GM23338 (cell line): ENCODE measurements around the gene MYO15B. TPM values are rescaled to one million over a fixed set of nuclear protein-coding genes. Genes with fewer than 3 reads are reported as not detected.

ENCODE experiments used
- ATAC-seq: fragments of 200-7000 bp; cut with Tn5 transposase; 3 replicates; pipeline ENCODE4 v1.9.1; 2020
- DNase-seq: peaks from one replicate; pipeline ENCODE4 v3.0.0-alpha.2; 2015; ENCODE audit warnings: low spot score
- H2AFZ ChIP-seq: fragments of 200-600 bp; sonication (generic); 2 replicates; pipeline ENCODE4 v1.8.0; 2016; ENCODE audit warnings: antibody characterized with exemption, mild to moderate bottlenecking, moderate library complexity
- H3F3A ChIP-seq: fragments of 200-600 bp; sonication (generic); replicated peaks from 2 replicates; pipeline ENCODE4 v1.8.0; 2017; ENCODE audit warnings: antibody characterized with exemption, mixed run types, low read depth
- H3K27ac ChIP-seq: fragments of 200-600 bp; sonication (generic); 2 replicates; pipeline ENCODE4 v1.6.1; 2016; ENCODE audit warnings: low read depth
- H3K27me3 ChIP-seq: fragments of 200-600 bp; sonication (generic); 2 replicates; pipeline ENCODE4 v1.8.0; 2016; ENCODE audit warnings: mild to moderate bottlenecking, mixed run types, moderate library complexity; ENCODE audit not compliant: insufficient read depth
- H3K36me3 ChIP-seq: fragments of 200-600 bp; sonication (generic); 2 replicates; pipeline ENCODE4 v1.8.0; 2016; ENCODE audit warnings: mild to moderate bottlenecking; ENCODE audit not compliant: insufficient read depth
- H3K4me1 ChIP-seq: fragments of 200-600 bp; sonication (generic); 2 replicates; pipeline ENCODE4 v1.8.0; 2016; ENCODE audit warnings: mild to moderate bottlenecking, moderate library complexity; ENCODE audit not compliant: insufficient read depth
- H3K4me2 ChIP-seq: fragments of 200-600 bp; sonication (generic); 2 replicates; pipeline ENCODE4 v1.7.1; 2017; ENCODE audit warnings: mixed run types
- H3K4me3 ChIP-seq: fragments of 200-600 bp; sonication (generic); 2 replicates; pipeline ENCODE4 v1.6.1; 2016; ENCODE audit warnings: mixed run types
- H3K79me2 ChIP-seq: fragments of 200-600 bp; sonication (generic); replicated peaks from 2 replicates; pipeline ENCODE4 v1.8.0; 2017; ENCODE audit warnings: mild to moderate bottlenecking; ENCODE audit not compliant: insufficient read depth
- H3K9me2 ChIP-seq: fragments of 200-600 bp; sonication (generic); 2 replicates; pipeline ENCODE4 v1.8.0; 2017; ENCODE audit not compliant: insufficient read depth
- H4K20me1 ChIP-seq: fragments of 200-600 bp; sonication (generic); replicated peaks from 2 replicates; pipeline ENCODE4 v1.8.0; 2017; ENCODE audit warnings: mild to moderate bottlenecking; ENCODE audit not compliant: insufficient read depth
- H3K27ac Mint-ChIP-seq: 2 replicates; pipeline ENCODE4 v1.8.0; 2020; ENCODE audit warnings: inconsistent platforms, mild to moderate bottlenecking, moderate library complexity, mixed read lengths
- H3K27me3 Mint-ChIP-seq: 3 replicates; pipeline ENCODE4 v1.8.0; 2022; ENCODE audit warnings: low read depth, mild to moderate bottlenecking, moderate library complexity, mixed read lengths, inconsistent platforms; ENCODE audit not compliant: insufficient read depth, poor library complexity
- H3K36me3 Mint-ChIP-seq: 3 replicates; pipeline ENCODE4 v1.8.0; 2021; ENCODE audit warnings: low read depth, mild to moderate bottlenecking, inconsistent platforms, moderate library complexity, mixed read lengths
- H3K4me1 Mint-ChIP-seq: 3 replicates; pipeline ENCODE4 v1.8.0; 2020; ENCODE audit warnings: mild to moderate bottlenecking, inconsistent platforms, mixed read lengths
- H3K4me3 Mint-ChIP-seq: 3 replicates; pipeline ENCODE4 v1.8.0; 2021; ENCODE audit warnings: moderate library complexity, mild to moderate bottlenecking, inconsistent platforms, mixed read lengths
- H3K9me3 Mint-ChIP-seq: 3 replicates; pipeline ENCODE4 v1.8.0; 2020; ENCODE audit warnings: moderate library complexity, mild to moderate bottlenecking, inconsistent platforms, mixed read lengths
- POLR2AphosphoS5 ChIP-seq: IDR thresholded peaks from 2 replicates; pipeline ENCODE4 v1.6.1; 2016; ENCODE audit warnings: antibody characterized with exemption, low read depth
- polyA plus RNA-seq: library from polyadenylated mRNA; unstranded; fragments of >200 nt; fragmentation: Nextera tagmentation; extraction: Ambion mirVana; gene quantifications from 2 replicates; pipeline ENCODE4 v1.2.1, GENCODE V29; 2016
- total RNA-seq: library from RNA; depleted of rRNA; stranded (reverse); fragments of >200 nt; shearing (Covaris generic); gene quantifications from 2 replicates; pipeline ENCODE4 v1.2.3, GENCODE V29; 2014
- TF ChIP-seq, protein P1 (sequence below): IDR thresholded peaks from one replicate; pipeline ENCODE4 v1.6.1; 2018; ENCODE audit warnings: antibody characterized with exemption; ENCODE audit not compliant: unreplicated experiment
- TF ChIP-seq, protein P2 (sequence below): IDR thresholded peaks from 2 replicates; pipeline ENCODE4 v1.6.1; 2016; ENCODE audit warnings: antibody characterized with exemption
- TF ChIP-seq, protein P3 (sequence below): fragments of 250-450 bp; sonication (Bioruptor Pico); IDR thresholded peaks from 2 replicates; pipeline ENCODE4 v1.5.0; 2020; ENCODE audit warnings: mild to moderate bottlenecking, moderate library complexity

MYO15B gene
- total and polyA plus RNA-seq, 2 experiments from 2014 or later, result 6.6 to 12.4 TPM

DNA sequence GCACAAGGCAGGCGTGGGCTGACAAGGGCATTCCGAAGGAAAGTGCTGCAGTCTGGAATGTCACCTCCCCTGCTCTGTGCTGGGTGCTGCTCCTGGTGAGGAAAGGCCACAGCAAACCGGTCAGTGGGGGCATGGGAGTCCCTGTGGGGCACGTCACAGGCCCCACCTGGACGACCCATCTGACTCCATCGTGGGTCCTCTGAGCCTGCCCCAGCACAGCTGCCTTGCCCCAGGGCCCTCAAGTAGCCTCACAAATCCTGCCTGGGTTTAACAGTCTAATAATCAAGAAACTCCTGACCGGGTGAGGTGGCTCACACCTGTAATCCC, 2.8 kb upstream of the MYO15B start:
- no peaks in the 10 kb centered on the region for H3K36me3 ChIP-seq
- no peak overlapping the region for H3K4me2 ChIP-seq
- TF ChIP-seq, protein P1, sequence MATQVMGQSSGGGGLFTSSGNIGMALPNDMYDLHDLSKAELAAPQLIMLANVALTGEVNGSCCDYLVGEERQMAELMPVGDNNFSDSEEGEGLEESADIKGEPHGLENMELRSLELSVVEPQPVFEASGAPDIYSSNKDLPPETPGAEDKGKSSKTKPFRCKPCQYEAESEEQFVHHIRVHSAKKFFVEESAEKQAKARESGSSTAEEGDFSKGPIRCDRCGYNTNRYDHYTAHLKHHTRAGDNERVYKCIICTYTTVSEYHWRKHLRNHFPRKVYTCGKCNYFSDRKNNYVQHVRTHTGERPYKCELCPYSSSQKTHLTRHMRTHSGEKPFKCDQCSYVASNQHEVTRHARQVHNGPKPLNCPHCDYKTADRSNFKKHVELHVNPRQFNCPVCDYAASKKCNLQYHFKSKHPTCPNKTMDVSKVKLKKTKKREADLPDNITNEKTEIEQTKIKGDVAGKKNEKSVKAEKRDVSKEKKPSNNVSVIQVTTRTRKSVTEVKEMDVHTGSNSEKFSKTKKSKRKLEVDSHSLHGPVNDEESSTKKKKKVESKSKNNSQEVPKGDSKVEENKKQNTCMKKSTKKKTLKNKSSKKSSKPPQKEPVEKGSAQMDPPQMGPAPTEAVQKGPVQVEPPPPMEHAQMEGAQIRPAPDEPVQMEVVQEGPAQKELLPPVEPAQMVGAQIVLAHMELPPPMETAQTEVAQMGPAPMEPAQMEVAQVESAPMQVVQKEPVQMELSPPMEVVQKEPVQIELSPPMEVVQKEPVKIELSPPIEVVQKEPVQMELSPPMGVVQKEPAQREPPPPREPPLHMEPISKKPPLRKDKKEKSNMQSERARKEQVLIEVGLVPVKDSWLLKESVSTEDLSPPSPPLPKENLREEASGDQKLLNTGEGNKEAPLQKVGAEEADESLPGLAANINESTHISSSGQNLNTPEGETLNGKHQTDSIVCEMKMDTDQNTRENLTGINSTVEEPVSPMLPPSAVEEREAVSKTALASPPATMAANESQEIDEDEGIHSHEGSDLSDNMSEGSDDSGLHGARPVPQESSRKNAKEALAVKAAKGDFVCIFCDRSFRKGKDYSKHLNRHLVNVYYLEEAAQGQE, result no peak
- H3K9me3 Mint-ChIP-seq, result peaks cover 14% of the 10 kb centered on the region
- H3K27me3 ChIP-seq, result peaks cover 8% of the 10 kb centered on the region
- peaks cover 6% of the 10 kb centered on the region for H3K4me1 ChIP-seq
- no peaks in the 10 kb centered on the region for H3K9me2 ChIP-seq
- peaks cover 23% of the 10 kb centered on the region for H3K27me3 Mint-ChIP-seq
- H3K4me3 ChIP-seq, result no peak overlapping the region
- H4K20me1 ChIP-seq, result no peaks in the 10 kb centered on the region
- no peak overlapping the region for H3K27ac Mint-ChIP-seq
- no peak overlapping the region for H2AFZ ChIP-seq
- no peak overlapping the region for H3K4me3 Mint-ChIP-seq
- ATAC-seq (no peak), DNase-seq (no peak)
- no peak overlapping the region for H3K27ac ChIP-seq
- no peaks in the 10 kb centered on the region for H3F3A ChIP-seq
- no peaks in the 10 kb centered on the region for H3K4me1 Mint-ChIP-seq
- H3K79me2 ChIP-seq, result no peaks in the 10 kb centered on the region
- H3K36me3 Mint-ChIP-seq, result no peaks in the 10 kb centered on the region; the same call in 2 of the 3 replicates

DNA sequence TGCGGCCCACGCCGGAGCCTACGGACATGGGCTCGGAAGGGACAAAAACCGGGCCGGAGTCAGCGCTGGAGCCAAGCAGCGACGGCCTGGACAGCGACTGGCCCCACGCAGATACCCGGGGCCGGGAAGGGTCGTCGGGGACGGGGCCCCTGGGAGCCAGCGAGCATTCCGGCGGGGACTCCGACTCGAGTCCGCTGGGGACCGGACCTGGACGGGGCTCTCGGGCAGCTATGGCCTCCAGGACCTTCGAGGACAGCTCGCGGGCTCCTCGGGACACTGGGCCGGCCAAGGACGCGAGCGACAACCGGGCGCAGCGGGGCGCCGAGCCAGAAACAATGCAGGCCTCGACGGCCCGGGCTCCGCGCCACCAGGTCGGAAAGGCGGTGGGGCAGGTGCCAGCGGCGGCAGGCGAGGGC, 1.0 kb downstream of the MYO15B start:
- H3K9me2 ChIP-seq, result no peaks in the 10 kb centered on the region
- TF ChIP-seq, protein P2, sequence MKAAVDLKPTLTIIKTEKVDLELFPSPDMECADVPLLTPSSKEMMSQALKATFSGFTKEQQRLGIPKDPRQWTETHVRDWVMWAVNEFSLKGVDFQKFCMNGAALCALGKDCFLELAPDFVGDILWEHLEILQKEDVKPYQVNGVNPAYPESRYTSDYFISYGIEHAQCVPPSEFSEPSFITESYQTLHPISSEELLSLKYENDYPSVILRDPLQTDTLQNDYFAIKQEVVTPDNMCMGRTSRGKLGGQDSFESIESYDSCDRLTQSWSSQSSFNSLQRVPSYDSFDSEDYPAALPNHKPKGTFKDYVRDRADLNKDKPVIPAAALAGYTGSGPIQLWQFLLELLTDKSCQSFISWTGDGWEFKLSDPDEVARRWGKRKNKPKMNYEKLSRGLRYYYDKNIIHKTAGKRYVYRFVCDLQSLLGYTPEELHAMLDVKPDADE, result no peak
- TF ChIP-seq POLR2AphosphoS5, result no peak
- TF ChIP-seq, protein P3, sequence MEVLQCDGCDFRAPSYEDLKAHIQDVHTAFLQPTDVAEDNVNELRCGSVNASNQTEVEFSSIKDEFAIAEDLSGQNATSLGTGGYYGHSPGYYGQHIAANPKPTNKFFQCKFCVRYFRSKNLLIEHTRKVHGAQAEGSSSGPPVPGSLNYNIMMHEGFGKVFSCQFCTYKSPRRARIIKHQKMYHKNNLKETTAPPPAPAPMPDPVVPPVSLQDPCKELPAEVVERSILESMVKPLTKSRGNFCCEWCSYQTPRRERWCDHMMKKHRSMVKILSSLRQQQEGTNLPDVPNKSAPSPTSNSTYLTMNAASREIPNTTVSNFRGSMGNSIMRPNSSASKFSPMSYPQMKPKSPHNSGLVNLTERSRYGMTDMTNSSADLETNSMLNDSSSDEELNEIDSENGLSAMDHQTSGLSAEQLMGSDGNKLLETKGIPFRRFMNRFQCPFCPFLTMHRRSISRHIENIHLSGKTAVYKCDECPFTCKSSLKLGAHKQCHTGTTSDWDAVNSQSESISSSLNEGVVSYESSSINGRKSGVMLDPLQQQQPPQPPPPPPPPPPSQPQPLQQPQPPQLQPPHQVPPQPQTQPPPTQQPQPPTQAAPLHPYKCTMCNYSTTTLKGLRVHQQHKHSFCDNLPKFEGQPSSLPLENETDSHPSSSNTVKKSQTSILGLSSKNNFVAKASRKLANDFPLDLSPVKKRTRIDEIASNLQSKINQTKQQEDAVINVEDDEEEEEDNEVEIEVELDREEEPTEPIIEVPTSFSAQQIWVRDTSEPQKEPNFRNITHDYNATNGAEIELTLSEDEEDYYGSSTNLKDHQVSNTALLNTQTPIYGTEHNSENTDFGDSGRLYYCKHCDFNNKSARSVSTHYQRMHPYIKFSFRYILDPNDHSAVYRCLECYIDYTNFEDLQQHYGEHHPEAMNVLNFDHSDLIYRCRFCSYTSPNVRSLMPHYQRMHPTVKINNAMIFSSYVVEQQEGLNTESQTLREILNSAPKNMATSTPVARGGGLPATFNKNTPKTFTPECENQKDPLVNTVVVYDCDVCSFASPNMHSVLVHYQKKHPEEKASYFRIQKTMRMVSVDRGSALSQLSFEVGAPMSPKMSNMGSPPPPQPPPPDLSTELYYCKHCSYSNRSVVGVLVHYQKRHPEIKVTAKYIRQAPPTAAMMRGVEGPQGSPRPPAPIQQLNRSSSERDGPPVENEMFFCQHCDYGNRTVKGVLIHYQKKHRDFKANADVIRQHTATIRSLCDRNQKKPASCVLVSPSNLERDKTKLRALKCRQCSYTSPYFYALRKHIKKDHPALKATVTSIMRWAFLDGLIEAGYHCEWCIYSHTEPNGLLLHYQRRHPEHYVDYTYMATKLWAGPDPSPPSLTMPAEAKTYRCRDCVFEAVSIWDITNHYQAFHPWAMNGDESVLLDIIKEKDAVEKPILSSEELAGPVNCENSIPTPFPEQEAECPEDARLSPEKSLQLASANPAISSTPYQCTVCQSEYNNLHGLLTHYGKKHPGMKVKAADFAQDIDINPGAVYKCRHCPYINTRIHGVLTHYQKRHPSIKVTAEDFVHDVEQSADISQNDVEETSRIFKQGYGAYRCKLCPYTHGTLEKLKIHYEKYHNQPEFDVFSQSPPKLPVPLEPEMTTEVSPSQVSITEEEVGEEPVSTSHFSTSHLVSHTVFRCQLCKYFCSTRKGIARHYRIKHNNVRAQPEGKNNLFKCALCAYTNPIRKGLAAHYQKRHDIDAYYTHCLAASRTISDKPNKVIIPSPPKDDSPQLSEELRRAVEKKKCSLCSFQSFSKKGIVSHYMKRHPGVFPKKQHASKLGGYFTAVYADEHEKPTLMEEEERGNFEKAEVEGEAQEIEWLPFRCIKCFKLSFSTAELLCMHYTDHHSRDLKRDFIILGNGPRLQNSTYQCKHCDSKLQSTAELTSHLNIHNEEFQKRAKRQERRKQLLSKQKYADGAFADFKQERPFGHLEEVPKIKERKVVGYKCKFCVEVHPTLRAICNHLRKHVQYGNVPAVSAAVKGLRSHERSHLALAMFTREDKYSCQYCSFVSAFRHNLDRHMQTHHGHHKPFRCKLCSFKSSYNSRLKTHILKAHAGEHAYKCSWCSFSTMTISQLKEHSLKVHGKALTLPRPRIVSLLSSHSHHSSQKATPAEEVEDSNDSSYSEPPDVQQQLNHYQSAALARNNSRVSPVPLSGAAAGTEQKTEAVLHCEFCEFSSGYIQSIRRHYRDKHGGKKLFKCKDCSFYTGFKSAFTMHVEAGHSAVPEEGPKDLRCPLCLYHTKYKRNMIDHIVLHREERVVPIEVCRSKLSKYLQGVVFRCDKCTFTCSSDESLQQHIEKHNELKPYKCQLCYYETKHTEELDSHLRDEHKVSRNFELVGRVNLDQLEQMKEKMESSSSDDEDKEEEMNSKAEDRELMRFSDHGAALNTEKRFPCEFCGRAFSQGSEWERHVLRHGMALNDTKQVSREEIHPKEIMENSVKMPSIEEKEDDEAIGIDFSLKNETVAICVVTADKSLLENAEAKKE, result no peak
- H3K27me3 ChIP-seq, result peaks cover 11% of the 10 kb centered on the region
- H3F3A ChIP-seq, result no peaks in the 10 kb centered on the region
- ATAC-seq, result peak; percentile 2
- no peaks in the 10 kb centered on the region; the same call in 2 of the 3 replicates for H3K36me3 Mint-ChIP-seq
- no peaks in the 10 kb centered on the region for H3K4me1 Mint-ChIP-seq
- no peaks in the 10 kb centered on the region for H4K20me1 ChIP-seq
- no peak overlapping the region for H3K27ac ChIP-seq
- peak overlapping the region; percentile 59; the same call in 2 of the 3 replicates for H3K4me3 Mint-ChIP-seq
- peaks cover 6% of the 10 kb centered on the region for H3K4me1 ChIP-seq
- no peak overlapping the region for H2AFZ ChIP-seq
- H3K4me3 ChIP-seq, result peak overlapping the region; percentile 71
- H3K9me3 Mint-ChIP-seq, result peaks cover 11% of the 10 kb centered on the region
- no peaks in the 10 kb centered on the region for H3K79me2 ChIP-seq
- H3K36me3 ChIP-seq, result no peaks in the 10 kb centered on the region
- H3K27me3 Mint-ChIP-seq, result peaks cover 27% of the 10 kb centered on the region
- no peak overlapping the region for H3K27ac Mint-ChIP-seq
- peak; percentile 43 for DNase-seq
- H3K4me2 ChIP-seq, result peak overlapping the region; percentile 95
